ENCODE results near the gene DIAPH2.

DIAPH2 gene

GRCh38 chrX:97315939-97316338 lies 631.3 kb downstream of the DIAPH2 start:
- no peak for DNase-seq

GRCh38 chrX:97320305-97320704 lies 635.7 kb downstream of the DIAPH2 start:
- DNase-seq, result no peak

GRCh38 chrX:97322401-97322800 lies 637.8 kb downstream of the DIAPH2 start:
- DNase-seq, result no peak

GRCh38 chrX:97326456-97326855 lies 641.8 kb downstream of the DIAPH2 start:
- no peak for DNase-seq

GRCh38 chrX:97328853-97329390 lies 644.3 kb downstream of the DIAPH2 start:
- DNase-seq, result no peak

- DNase-seq, result no peak
These were observed 645.5 kb downstream of the DIAPH2 start for GRCh38 chrX:97330151-97330550.

GRCh38 chrX:97332963-97333362 lies 648.3 kb downstream of the DIAPH2 start:
- DNase-seq, result no peak

GRCh38 chrX:97334850-97335249 lies 650.2 kb downstream of the DIAPH2 start:
- no peak for DNase-seq

- DNase-seq, result no peak
These were observed 660.1 kb downstream of the DIAPH2 start for GRCh38 chrX:97344724-97345123.

- DNase-seq, result no peak
These were observed 674.3 kb downstream of the DIAPH2 start for GRCh38 chrX:97358941-97359340.

GRCh38 chrX:97363843-97364242 lies 679.2 kb downstream of the DIAPH2 start:
- DNase-seq, result no peak

- DNase-seq, result no peak
These were observed 681.6 kb downstream of the DIAPH2 start for GRCh38 chrX:97366237-97366636.

- DNase-seq, result no peak
These were observed 682.5 kb downstream of the DIAPH2 start for GRCh38 chrX:97367125-97367524.

- DNase-seq, result no peak
These were observed 685.3 kb downstream of the DIAPH2 start for GRCh38 chrX:97369947-97370346.

- no peak for DNase-seq
These were observed 687.5 kb downstream of the DIAPH2 start for GRCh38 chrX:97372001-97372766.

- no peak for DNase-seq
These were observed 689.6 kb downstream of the DIAPH2 start for GRCh38 chrX:97374266-97374665.

- no peak for DNase-seq
These were observed 695.6 kb downstream of the DIAPH2 start for GRCh38 chrX:97380200-97380599.

- no peak for DNase-seq
These were observed 700.0 kb downstream of the DIAPH2 start for GRCh38 chrX:97384685-97385084.

- DNase-seq, result no peak
These were observed 702.4 kb downstream of the DIAPH2 start for GRCh38 chrX:97387004-97387403.

- DNase-seq, result no peak
These were observed 705.1 kb downstream of the DIAPH2 start for GRCh38 chrX:97389761-97390192.

GRCh38 chrX:97397371-97397770 lies 712.7 kb downstream of the DIAPH2 start:
- no peak for DNase-seq

GRCh38 chrX:97398030-97398551 lies 713.4 kb downstream of the DIAPH2 start:
- DNase-seq, result no peak

- DNase-seq, result no peak
These were observed 714.8 kb downstream of the DIAPH2 start for GRCh38 chrX:97399400-97399799.

GRCh38 chrX:97400492-97400891 lies 715.9 kb downstream of the DIAPH2 start:
- no peak for DNase-seq

- DNase-seq, result no peak
These were observed 716.5 kb downstream of the DIAPH2 start for GRCh38 chrX:97401154-97401553.

All from NCI-H2227 treated with DMSO at 0.1 percent for 48 hours (cell line).